Esophagus muscularis mucosa (tissue), 4 donors: ENCODE data around the gene LTBP2. TPM values are rescaled to one million over a fixed set of nuclear protein-coding genes. Genes with fewer than 3 reads are reported as not detected.
"Not testable (repeated sequence)": the region's sequence is repeated elsewhere in the genome, so short reads cannot be mapped to it uniquely, and the experiment has no call there.

Source experiments
- DNase-seq: peaks from one replicate; pipeline ENCODE4 v3.0.0-alpha.2; 2017; ENCODE audit errors: extremely low spot score
- H3K27ac ChIP-seq, 4 donors: fragments of 200-600 bp; sonication (generic); replicated peaks in 1 of 4; 1 replicate in 3 of 4; 2 replicates in 1 of 4; pipeline ENCODE4 v1.5.1; 2016 to 2019; ENCODE audit warnings: mild to moderate bottlenecking in 1 of 4
- H3K27me3 ChIP-seq, 4 donors: fragments of 200-600 bp; sonication (generic); one replicate each; pipeline versions ENCODE4 v1.5.1 to v1.6.0; 2016 to 2019
- H3K36me3 ChIP-seq, 4 donors: fragments of 200-600 bp; sonication (generic); one replicate each; pipeline ENCODE4 v1.5.1; 2016 to 2019
- H3K4me1 ChIP-seq, 4 donors: fragments of 200-600 bp; sonication (generic); one replicate each; pipeline ENCODE4 v1.5.1; 2016 to 2019
- H3K4me3 ChIP-seq, 4 donors: fragments of 200-600 bp; sonication (generic); 1 replicate in 2 of 4; 2 replicates in 2 of 4; pipeline ENCODE4 v1.5.1; 2016 to 2019; ENCODE audit warnings: mild to moderate bottlenecking in 4 of 4, moderate library complexity in 1 of 4
- H3K9me3 ChIP-seq, 4 donors: fragments of 200-600 bp; sonication (generic); 1 replicate in 3 of 4; 2 replicates in 1 of 4; pipeline ENCODE4 v1.5.1; 2016 to 2019
- CTCF ChIP-seq, 3 experiments: fragments of 200-600 bp in 2 of 3; fragments of 450-650 bp in 1 of 3; sonication (generic) in 2 of 3; IDR thresholded peaks; one replicate each; pipeline ENCODE4 v1.5.1; 2017 to 2019; ENCODE audit warnings: antibody characterized with exemption in 3 of 3, mild to moderate bottlenecking in 2 of 3, moderate library complexity in 1 of 3
- EP300 ChIP-seq: sonication (generic); formaldehyde crosslinking; IDR thresholded peaks from one replicate; pipeline ENCODE4 v1.6.1; 2017; ENCODE audit warnings: antibody characterized with exemption
- POLR2A ChIP-seq: fragments of 450-650 bp; IDR thresholded peaks from one replicate; pipeline ENCODE4 v1.6.1; 2017; ENCODE audit warnings: antibody characterized with exemption, moderate library complexity, mild to moderate bottlenecking, low read depth
- POLR2AphosphoS5 ChIP-seq, 2 donors: sonication (generic); formaldehyde crosslinking; IDR thresholded peaks; one replicate each; pipeline ENCODE4 v1.6.1; 2017; ENCODE audit warnings: antibody characterized with exemption in 2 of 2
- WGBS: methylation state at CpG from one replicate; pipeline ENCODE4 v1.1.5; 2018; 5-methylcytosine and 5-hydroxymethylcytosine counted together
- intact Hi-C: fragments of 100-400 bp; cut with DNase I; formaldehyde crosslinking; loops from one replicate; pipeline ENCODE4 v1.15.1; 2023
- total RNA-seq, 4 donors: library from RNA; depleted of rRNA; stranded (reverse); fragments of >200 nt; gene quantifications; one replicate each; pipeline versions ENCODE4 v1.1.0 to v1.2.1, GENCODE V29; 2016

LTBP2 gene
- total RNA-seq, 4 donors from 2014 or later: 62.0 to 151 (median 109) TPM

GRCh38 chr14:74459289-74459946, 152.6 kb downstream of the LTBP2 start:
- DNase-seq: no peak
- WGBS: 78% methylated on average over 8 of the region's 10 CpGs

GRCh38 chr14:74457565-74457895, 154.5 kb downstream of the LTBP2 start:
- intact Hi-C loops: no loop called here
- DNase-seq: no peak
- no peaks in the 10 kb centered on the region for H3K9me3 ChIP-seq
- 76% methylated on average over 4 of the region's 4 CpGs for WGBS
- H3K27ac ChIP-seq: no peak overlapping the region
- no peak overlapping the region for H3K4me3 ChIP-seq
- TF ChIP-seq EP300 (no peak), POLR2AphosphoS5 (IDR thresholded peaks at IDR 0.05) (no peak)
- H3K36me3 ChIP-seq: no peaks in the 10 kb centered on the region
- H3K27me3 ChIP-seq: no peaks in the 10 kb centered on the region
- peaks cover 0 to 8% (median 3%) of the 10 kb centered on the region in 4 donors for H3K4me1 ChIP-seq

More at GRCh38 chr14:74459289-74459946, 152.6 kb downstream of the LTBP2 start:
- peak; percentile 11 to 45 (median 20) for TF ChIP-seq CTCF (IDR thresholded peaks at IDR 0.05)
- no peak for TF ChIP-seq POLR2A
- TF ChIP-seq POLR2AphosphoS5 (IDR thresholded peaks at IDR 0.05): no peak
- no peak for TF ChIP-seq EP300
- Histone ChIP-seq H3K27me3 (no peaks in the 10 kb centered on the region), H3K4me1 (peaks cover 0 to 8% (median 3%) of the 10 kb centered on the region in 4 donors), H3K27ac (no peak overlapping the region), H3K4me3 (no peak overlapping the region), H3K9me3 (no peaks in the 10 kb centered on the region), H3K36me3 (no peaks in the 10 kb centered on the region)
- intact Hi-C loops: no loop called here

GRCh38 chr14:74456684-74457564, 155.1 kb downstream of the LTBP2 start:
- WGBS: 77% methylated on average over 14 of the region's 17 CpGs
- no peak overlapping the region for H3K4me3 ChIP-seq
- intact Hi-C loops: no loop called here
- no peaks in the 10 kb centered on the region for H3K9me3 ChIP-seq
- H3K4me1 ChIP-seq: peaks cover 0 to 8% (median 3%) of the 10 kb centered on the region in 4 donors
- no peak overlapping the region for H3K27ac ChIP-seq
- DNase-seq: no peak
- H3K36me3 ChIP-seq: no peaks in the 10 kb centered on the region
- H3K27me3 ChIP-seq: no peaks in the 10 kb centered on the region
- TF ChIP-seq EP300 (no peak), CTCF (IDR thresholded peaks at IDR 0.05) (no peak), POLR2A (no peak), POLR2AphosphoS5 (IDR thresholded peaks at IDR 0.05) (no peak)

- DNase-seq, H3K36me3 ChIP-seq, H3K27ac ChIP-seq, intact Hi-C loops, H3K9me3 ChIP-seq, H3K4me3 ChIP-seq, H3K27me3 ChIP-seq, H3K4me1 ChIP-seq: not testable (repeated sequence)
- 77% methylated on average over 5 of the region's 5 CpGs for WGBS
These were observed 157.6 kb downstream of the LTBP2 start for GRCh38 chr14:74454397-74454796.

Other genes starting within 250 kb of the LTBP2 start
- under 1 TPM in 3 of 4 donors, not detected in 1; 0.29 to 0.65 (median 0.33) TPM for gene SYNDIG1L, start 186.0 kb downstream of the LTBP2 start, total RNA-seq
- gene NPC2, start 118.9 kb downstream of the LTBP2 start, total RNA-seq: 100 to 1,000 TPM; 119 to 205 (median 162) TPM
- 10 to 100 TPM in 3 of 4 donors, 1 to 10 TPM in 1; 5.8 to 20.4 (median 15.1) TPM for gene ISCA2, start 118.5 kb downstream of the LTBP2 start, total RNA-seq
- gene AREL1, start 100.8 kb upstream of the LTBP2 start, total RNA-seq: 10 to 100 TPM; 12.3 to 21.6 (median 16.2) TPM
- 10 to 100 TPM; 19.1 to 26.7 (median 23.2) TPM for gene FCF1, start 100.9 kb upstream of the LTBP2 start, total RNA-seq
- gene YLPM1, start 151.1 kb upstream of the LTBP2 start, total RNA-seq: 10 to 100 TPM; 31.0 to 47.2 (median 36.0) TPM